Muscle layer of duodenum (tissue), 2 donors: ENCODE data around the gene DST.

Experiments
- H3K27ac ChIP-seq: one replicate; pipeline ENCODE4 v1.7.0; 2013; ENCODE audit warnings: mild to moderate bottlenecking, low read length
- H3K27me3 ChIP-seq: one replicate; pipeline ENCODE4 v1.7.0; 2013; ENCODE audit warnings: low read depth, mild to moderate bottlenecking, control low read depth, low read length
- H3K36me3 ChIP-seq, 2 donors: one replicate each; pipeline ENCODE4 v1.7.0; 2013; ENCODE audit warnings: low read length in 2 of 2, control low read depth in 1 of 2, mild to moderate bottlenecking in 1 of 2; ENCODE audit not compliant: insufficient read depth in 2 of 2, control insufficient read depth in 1 of 2
- H3K4me1 ChIP-seq, 2 donors: one replicate each; pipeline ENCODE4 v1.7.0; 2013; ENCODE audit warnings: low read length in 2 of 2, mild to moderate bottlenecking in 2 of 2, control low read depth in 1 of 2, moderate library complexity in 1 of 2; ENCODE audit not compliant: insufficient read depth in 2 of 2, control insufficient read depth in 1 of 2
- H3K4me3 ChIP-seq, 2 donors: one replicate each; pipeline ENCODE4 v1.7.0; 2013; ENCODE audit warnings: low read length in 2 of 2, low read depth in 1 of 2, mild to moderate bottlenecking in 1 of 2
- H3K9me3 ChIP-seq, 2 donors: one replicate each; pipeline ENCODE4 v1.7.0; 2013; ENCODE audit warnings: low read length in 2 of 2, control low read depth in 1 of 2, mild to moderate bottlenecking in 1 of 2; ENCODE audit not compliant: control insufficient read depth in 1 of 2
- donor health status: healthy.

Gene DST

GRCh38 chr6:56440551-56440981 is 202.1 kb downstream of the DST start:
- Histone ChIP-seq H3K27me3 (no peaks in the 10 kb centered on the region), H3K36me3 (no peaks in the 10 kb centered on the region), H3K27ac (no peak overlapping the region), H3K9me3 (peaks cover 4 to 7% of the 10 kb centered on the region in 2 donors), H3K4me3 (no peak overlapping the region), H3K4me1 (peaks cover 0 to 6% of the 10 kb centered on the region in 2 donors)

- Histone ChIP-seq H3K27ac (no peak overlapping the region), H3K36me3 (no peaks in the 10 kb centered on the region), H3K27me3 (no peaks in the 10 kb centered on the region), H3K9me3 (peaks cover 7 to 12% of the 10 kb centered on the region in 2 donors), H3K4me1 (no peaks in the 10 kb centered on the region), H3K4me3 (no peak overlapping the region)
Measured at GRCh38 chr6:56437171-56437900, 205.4 kb downstream of the DST start.

GRCh38 chr6:56435754-56436153 is 206.9 kb downstream of the DST start:
- H3K4me1 ChIP-seq = no peaks in the 10 kb centered on the region
- H3K9me3 ChIP-seq = peaks cover 7 to 12% of the 10 kb centered on the region in 2 donors
- H3K27me3 ChIP-seq = no peaks in the 10 kb centered on the region
- H3K27ac ChIP-seq = no peak overlapping the region
- no peaks in the 10 kb centered on the region for H3K36me3 ChIP-seq
- no peak overlapping the region for H3K4me3 ChIP-seq

GRCh38 chr6:56435326-56435725 is 207.4 kb downstream of the DST start:
- Histone ChIP-seq H3K27me3 (no peaks in the 10 kb centered on the region), H3K4me3 (no peak overlapping the region), H3K36me3 (no peaks in the 10 kb centered on the region), H3K27ac (no peak overlapping the region), H3K9me3 (peaks cover 7 to 12% of the 10 kb centered on the region in 2 donors), H3K4me1 (no peaks in the 10 kb centered on the region)

- no peak overlapping the region for H3K4me3 ChIP-seq
- H3K27ac ChIP-seq = no peak overlapping the region
- H3K27me3 ChIP-seq = no peaks in the 10 kb centered on the region
- no peaks in the 10 kb centered on the region for H3K4me1 ChIP-seq
- peaks cover 3 to 10% of the 10 kb centered on the region in 2 donors for H3K9me3 ChIP-seq
- no peaks in the 10 kb centered on the region for H3K36me3 ChIP-seq
Measured at GRCh38 chr6:56434606-56435005, 208.1 kb downstream of the DST start.

GRCh38 chr6:56433119-56433518 is 209.6 kb downstream of the DST start:
- H3K4me3 ChIP-seq = no peak overlapping the region
- no peak overlapping the region for H3K27ac ChIP-seq
- H3K4me1 ChIP-seq = no peaks in the 10 kb centered on the region
- no peaks in the 10 kb centered on the region for H3K36me3 ChIP-seq
- H3K27me3 ChIP-seq = no peaks in the 10 kb centered on the region
- H3K9me3 ChIP-seq = peaks cover 0 to 7% of the 10 kb centered on the region in 2 donors

GRCh38 chr6:56432194-56432593 is 210.5 kb downstream of the DST start:
- Histone ChIP-seq H3K4me3 (no peak overlapping the region), H3K36me3 (no peaks in the 10 kb centered on the region), H3K9me3 (peaks cover 0 to 7% of the 10 kb centered on the region in 2 donors), H3K4me1 (no peaks in the 10 kb centered on the region), H3K27ac (no peak overlapping the region), H3K27me3 (no peaks in the 10 kb centered on the region)

GRCh38 chr6:56430629-56431600 is 211.8 kb downstream of the DST start:
- Histone ChIP-seq H3K4me3 (no peak overlapping the region), H3K27me3 (no peaks in the 10 kb centered on the region), H3K9me3 (peaks cover 0 to 7% of the 10 kb centered on the region in 2 donors), H3K36me3 (no peaks in the 10 kb centered on the region), H3K4me1 (no peaks in the 10 kb centered on the region), H3K27ac (no peak overlapping the region)

- Histone ChIP-seq H3K27ac (no peak overlapping the region), H3K27me3 (no peaks in the 10 kb centered on the region), H3K4me3 (no peak overlapping the region), H3K36me3 (no peaks in the 10 kb centered on the region), H3K4me1 (peaks cover 0 to 11% of the 10 kb centered on the region in 2 donors), H3K9me3 (no peaks in the 10 kb centered on the region)
Measured at GRCh38 chr6:56424542-56425083, 218.1 kb downstream of the DST start.

- H3K4me1 ChIP-seq = peaks cover 4 to 11% of the 10 kb centered on the region in 2 donors
- H3K27me3 ChIP-seq = no peaks in the 10 kb centered on the region
- no peaks in the 10 kb centered on the region for H3K9me3 ChIP-seq
- no peak overlapping the region for H3K27ac ChIP-seq
- no peaks in the 10 kb centered on the region for H3K36me3 ChIP-seq
- no peak overlapping the region for H3K4me3 ChIP-seq
Measured at GRCh38 chr6:56424064-56424463, 218.6 kb downstream of the DST start.

- Histone ChIP-seq H3K9me3 (no peaks in the 10 kb centered on the region), H3K27ac (no peak overlapping the region), H3K4me1 (peaks cover 5 to 15% of the 10 kb centered on the region in 2 donors), H3K36me3 (no peaks in the 10 kb centered on the region), H3K4me3 (no peak overlapping the region), H3K27me3 (no peaks in the 10 kb centered on the region)
Measured at GRCh38 chr6:56420296-56420695, 222.4 kb downstream of the DST start.
